Activated naive CD8-positive, alpha-beta T cell treated with anti-CD3 and anti-CD28 coated beads, Interleukin-2, amount 50 U/mL, for 24 hours (primary cell): Measurements from ENCODE around the gene UVRAG.
"Not testable (repeated sequence)": the region's sequence is repeated elsewhere in the genome, so short reads cannot be mapped to it uniquely, and the experiment has no call there.

Experiments
- ATAC-seq: fragments of 150-1000 bp; cut with Tn5 transposase; one replicate; pipeline ENCODE4 v1.10.0; 2021
- DNase-seq: peaks from one replicate; pipeline ENCODE4 v3.0.0; 2021
- H3K27ac Mint-ChIP-seq: one replicate; pipeline ENCODE4 v1.8.0; 2021; ENCODE audit warnings: mild to moderate bottlenecking, mixed read lengths
- H3K27me3 Mint-ChIP-seq: one replicate; pipeline ENCODE4 v1.8.0; 2021; ENCODE audit warnings: mixed read lengths
- H3K36me3 Mint-ChIP-seq: one replicate; pipeline ENCODE4 v1.8.0; 2021; ENCODE audit warnings: low read depth, mixed read lengths
- H3K4me1 Mint-ChIP-seq: one replicate; pipeline ENCODE4 v1.8.0; 2021; ENCODE audit warnings: mixed read lengths
- H3K4me3 Mint-ChIP-seq: one replicate; pipeline ENCODE4 v1.8.0; 2021; ENCODE audit warnings: mild to moderate bottlenecking, moderate library complexity, mixed read lengths
- H3K9me3 Mint-ChIP-seq: one replicate; pipeline ENCODE4 v1.8.0; 2021; ENCODE audit warnings: mixed read lengths

UVRAG gene

DNA sequence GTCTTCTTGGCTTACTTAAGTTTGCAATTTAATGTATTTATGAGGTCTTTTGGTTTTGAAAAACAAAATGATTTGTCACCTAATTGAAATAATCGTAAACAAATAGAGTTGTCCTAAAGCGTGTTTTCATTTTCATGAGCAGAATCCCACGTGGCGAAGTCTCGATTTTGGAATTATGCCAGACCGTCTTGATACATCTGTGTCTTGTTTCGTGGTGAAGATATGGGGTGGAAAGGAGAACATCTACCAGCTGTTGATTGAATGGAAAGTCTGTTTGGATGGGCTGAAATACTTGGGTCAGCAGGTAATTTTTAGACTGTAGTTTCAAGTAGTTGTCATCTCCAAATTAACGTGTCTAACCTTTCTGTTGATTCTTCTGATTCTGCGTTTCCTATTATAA, 64.7 kb downstream of the UVRAG start:
- DNase-seq = no peak
- Mint-ChIP-seq H3K4me3 (no peak overlapping the region), H3K27ac (no peak overlapping the region), H3K27me3 (no peaks in the 10 kb centered on the region), H3K9me3 (no peaks in the 10 kb centered on the region), H3K36me3 (peaks cover 2% of the 10 kb centered on the region), H3K4me1 (peaks cover 6% of the 10 kb centered on the region)
- ATAC-seq = no peak

DNA sequence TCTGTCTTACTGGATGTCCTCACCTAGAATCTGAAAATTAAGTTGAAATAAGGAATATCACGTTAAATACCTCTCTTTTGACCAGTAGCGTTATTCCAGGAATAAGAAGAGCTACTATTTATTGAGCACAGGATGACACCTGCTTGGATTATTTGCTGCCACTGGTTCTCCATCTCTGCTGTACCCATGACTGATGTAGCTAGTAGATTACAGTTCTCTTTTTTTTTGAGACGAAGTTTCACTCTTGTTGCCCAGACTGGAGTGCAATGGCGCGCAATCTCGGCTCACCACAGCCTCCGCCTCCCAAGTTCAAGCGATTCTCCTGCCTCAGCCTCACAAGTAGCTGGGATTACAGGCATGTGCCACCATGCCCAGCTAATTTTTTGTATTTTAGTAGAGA, 65.3 kb downstream of the UVRAG start:
- not testable (repeated sequence) for H3K36me3 Mint-ChIP-seq, H3K27me3 Mint-ChIP-seq

DNA sequence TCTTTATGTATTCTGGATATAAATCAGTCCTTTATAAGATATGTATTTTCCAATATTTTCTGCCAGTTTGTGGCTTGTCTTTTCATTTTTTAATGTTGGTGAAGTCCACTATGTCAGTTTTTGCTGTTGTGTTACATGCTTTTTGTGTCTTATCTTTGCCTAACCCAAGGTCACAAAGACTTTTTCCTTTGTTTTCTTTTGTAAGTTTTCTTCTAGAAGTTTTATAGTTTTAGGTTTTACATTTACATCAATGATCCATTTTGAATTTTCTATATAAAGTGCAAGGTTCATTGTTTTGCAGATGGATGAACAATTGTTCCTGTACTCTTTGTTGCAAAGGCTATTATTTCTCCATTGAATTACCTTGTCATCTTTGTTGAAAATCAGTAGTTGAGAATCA, 69.3 kb downstream of the UVRAG start:
- no peak overlapping the region for H3K4me3 Mint-ChIP-seq
- H3K27ac Mint-ChIP-seq = no peak overlapping the region
- no peaks in the 10 kb centered on the region for H3K9me3 Mint-ChIP-seq
- no peak for DNase-seq
- peaks cover 2% of the 10 kb centered on the region for H3K36me3 Mint-ChIP-seq
- no peaks in the 10 kb centered on the region for H3K27me3 Mint-ChIP-seq
- peaks cover 8% of the 10 kb centered on the region for H3K4me1 Mint-ChIP-seq
- ATAC-seq = no peak

More for the DNA sequence above, 65.3 kb downstream of the UVRAG start:
- H3K27ac Mint-ChIP-seq, H3K4me1 Mint-ChIP-seq, H3K4me3 Mint-ChIP-seq, DNase-seq, H3K9me3 Mint-ChIP-seq, ATAC-seq: not testable (repeated sequence)

DNA sequence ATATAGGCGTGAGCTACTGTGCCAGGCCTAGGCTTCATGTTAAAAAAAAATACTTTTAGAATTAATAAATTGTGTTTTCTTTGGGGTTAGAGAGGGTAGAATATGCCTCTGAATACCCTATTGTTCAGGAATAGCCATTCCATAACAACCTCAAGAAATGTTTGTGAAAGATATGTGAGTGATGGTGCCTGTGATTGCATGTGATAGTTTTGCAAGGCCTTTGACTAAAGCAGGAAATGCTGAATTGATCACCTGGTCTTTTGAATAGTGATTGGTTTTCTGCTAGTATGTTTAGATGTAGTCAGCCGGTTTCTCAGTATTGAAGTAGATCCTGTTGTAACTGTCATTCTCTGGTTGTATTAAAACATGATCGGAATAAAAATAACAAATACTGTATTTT, 73.4 kb downstream of the UVRAG start:
- Mint-ChIP-seq H3K9me3 (no peaks in the 10 kb centered on the region), H3K27ac (no peak overlapping the region), H3K4me1 (peaks cover 34% of the 10 kb centered on the region), H3K27me3 (no peaks in the 10 kb centered on the region), H3K36me3 (peaks cover 22% of the 10 kb centered on the region), H3K4me3 (no peak overlapping the region)
- no peak for DNase-seq
- ATAC-seq = no peak

DNA sequence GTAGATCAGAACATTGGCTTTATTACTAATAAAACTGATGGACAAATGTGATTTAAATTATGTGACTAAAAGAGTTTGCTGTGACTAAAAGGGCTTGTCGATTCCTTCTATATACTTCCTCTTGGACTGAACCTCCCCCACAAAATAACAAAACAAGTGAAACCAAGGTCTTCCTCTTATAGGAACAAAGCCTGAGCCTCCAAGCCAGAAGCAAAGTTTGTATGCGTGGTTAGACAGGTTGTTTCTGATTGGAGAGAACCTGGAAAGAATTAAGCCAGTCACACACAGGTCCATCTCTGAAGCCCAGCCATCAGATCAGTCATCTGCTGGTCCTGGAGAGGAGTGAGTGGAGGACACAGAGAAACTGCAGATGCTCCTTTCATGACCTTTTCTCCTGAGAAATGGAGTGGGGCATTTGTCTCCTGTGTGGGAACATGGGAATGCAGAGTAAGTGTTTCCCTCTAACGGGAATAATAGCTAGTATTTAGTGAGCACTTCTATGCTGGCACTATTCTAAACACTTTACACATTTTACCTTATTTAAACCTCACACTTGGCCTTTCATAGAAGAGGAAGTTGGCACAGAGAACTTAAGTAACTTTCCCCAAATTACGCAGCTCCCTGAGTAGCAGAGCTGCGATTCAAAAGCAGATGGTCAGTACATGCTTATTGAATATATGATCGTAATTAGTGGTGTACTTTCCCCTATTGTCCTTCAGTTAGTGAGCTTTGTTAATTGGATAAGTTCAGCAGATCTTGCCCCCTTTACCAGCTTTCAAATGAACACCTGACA, 77.1 kb downstream of the UVRAG start:
- H3K9me3 Mint-ChIP-seq = no peaks in the 10 kb centered on the region
- H3K36me3 Mint-ChIP-seq = peaks cover 27% of the 10 kb centered on the region
- ATAC-seq = no peak
- H3K4me3 Mint-ChIP-seq = peak overlapping the region; percentile 5
- no peak for DNase-seq
- H3K27me3 Mint-ChIP-seq = no peaks in the 10 kb centered on the region
- peak overlapping the region; percentile 57 for H3K27ac Mint-ChIP-seq
- H3K4me1 Mint-ChIP-seq = peaks cover 61% of the 10 kb centered on the region

DNA sequence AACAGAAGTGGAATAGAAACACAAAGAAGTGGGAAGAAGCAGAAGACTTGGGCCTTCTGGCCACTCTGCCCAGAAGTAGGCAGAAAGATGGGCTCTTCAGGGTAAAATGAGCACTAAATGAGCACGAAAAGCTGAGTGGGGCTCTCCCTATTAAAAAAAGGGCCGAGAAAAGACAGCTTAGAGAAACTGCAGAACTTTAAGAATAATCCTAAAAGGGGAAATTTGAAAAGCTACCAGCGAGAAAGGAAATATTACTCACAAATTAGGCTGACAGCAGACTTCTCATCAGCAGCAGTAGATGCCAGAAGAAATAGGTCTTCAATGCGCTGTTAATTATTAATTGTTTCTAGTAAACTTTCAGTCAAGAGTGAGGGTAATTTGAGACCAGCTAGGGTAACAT, 78.2 kb downstream of the UVRAG start:
- DNase-seq (no peak), ATAC-seq (no peak)
- Mint-ChIP-seq H3K9me3 (no peaks in the 10 kb centered on the region), H3K27ac (peak overlapping the region; percentile 80), H3K4me1 (peaks cover 63% of the 10 kb centered on the region), H3K4me3 (no peak overlapping the region), H3K36me3 (peaks cover 27% of the 10 kb centered on the region), H3K27me3 (no peaks in the 10 kb centered on the region)

DNA sequence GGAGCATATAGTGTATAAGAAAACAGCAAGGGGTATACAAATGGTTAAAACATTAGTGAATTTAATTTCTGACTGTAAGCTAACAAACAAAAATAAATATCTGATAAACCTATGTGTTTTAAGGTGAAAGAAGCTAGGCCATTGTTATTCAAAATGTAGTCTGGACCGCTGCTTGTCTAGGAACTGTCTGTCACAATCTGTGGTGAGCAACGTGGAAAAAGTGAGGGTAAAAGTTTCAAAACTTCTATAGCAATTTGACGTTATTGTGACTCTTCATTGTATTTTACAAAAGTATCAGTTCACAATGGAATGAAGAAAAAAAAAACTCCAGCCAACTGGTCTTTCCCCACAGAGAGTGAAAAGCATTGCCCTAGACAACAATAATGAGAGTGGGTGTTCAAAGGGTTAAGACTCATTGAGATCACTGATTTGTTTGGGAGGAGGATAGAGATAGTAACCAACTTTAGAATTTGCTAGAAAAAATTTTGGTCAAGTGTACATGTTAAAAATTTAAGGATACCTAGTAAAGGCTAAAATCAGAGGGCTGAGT, 79.1 kb downstream of the UVRAG start:
- DNase-seq = no peak
- Mint-ChIP-seq H3K27ac (peak overlapping the region; percentile 80), H3K36me3 (peaks cover 27% of the 10 kb centered on the region), H3K4me3 (peak overlapping the region; percentile 10), H3K27me3 (no peaks in the 10 kb centered on the region), H3K4me1 (peaks cover 64% of the 10 kb centered on the region), H3K9me3 (no peaks in the 10 kb centered on the region)
- peak; percentile 76 for ATAC-seq

DNA sequence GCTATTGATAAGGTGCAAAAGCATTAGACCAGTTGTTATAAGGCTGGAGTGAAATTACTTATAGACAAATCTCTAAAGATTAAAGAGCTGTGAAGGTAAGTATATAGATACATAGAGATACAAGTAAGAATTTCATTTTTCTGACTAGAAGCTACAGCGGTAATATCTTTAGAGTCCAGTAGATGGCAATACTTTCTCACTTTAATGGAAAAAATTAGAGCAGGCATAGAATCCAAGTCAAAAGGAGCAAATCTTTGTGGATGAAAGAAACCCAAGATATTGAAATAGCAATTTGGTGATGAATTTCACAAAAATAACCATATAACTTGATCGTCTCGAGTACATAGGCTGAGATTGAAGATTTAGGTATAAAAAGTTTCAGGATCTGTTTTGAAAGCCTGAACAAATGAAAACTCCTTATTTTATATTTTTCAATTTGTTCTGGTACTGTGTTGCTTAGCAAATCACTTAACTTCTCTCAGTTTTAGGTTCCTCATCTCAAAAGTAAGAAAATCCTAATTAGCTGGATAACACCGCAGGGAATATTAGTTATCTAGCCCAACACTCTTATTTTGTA, 81.9 kb downstream of the UVRAG start:
- no peaks in the 10 kb centered on the region for H3K9me3 Mint-ChIP-seq

DNA sequence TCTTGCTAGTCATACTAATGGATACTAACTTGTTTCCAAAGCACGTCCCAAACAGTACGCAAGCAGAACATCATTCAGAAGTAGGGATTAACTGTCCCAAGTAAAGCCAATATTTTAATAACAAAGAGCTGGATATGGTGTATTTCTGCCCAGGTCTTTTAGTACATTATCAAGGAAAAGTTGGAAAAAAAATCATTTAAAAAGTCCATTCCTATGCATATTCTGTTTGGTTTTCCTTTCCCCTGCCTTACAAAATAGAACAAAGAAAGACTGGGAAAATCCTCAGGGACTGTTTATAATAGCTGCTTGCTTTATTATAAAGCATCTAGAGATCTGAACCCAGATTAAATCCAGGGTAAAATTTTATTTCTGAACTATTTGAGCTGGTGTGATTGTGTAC, 83.9 kb downstream of the UVRAG start:
- Mint-ChIP-seq H3K4me1 (peaks cover 34% of the 10 kb centered on the region), H3K27me3 (no peaks in the 10 kb centered on the region), H3K4me3 (no peak overlapping the region), H3K36me3 (peaks cover 5% of the 10 kb centered on the region), H3K9me3 (no peaks in the 10 kb centered on the region), H3K27ac (no peak overlapping the region)
- no peak for ATAC-seq
- no peak for DNase-seq

More for the DNA sequence above, 81.9 kb downstream of the UVRAG start:
- H3K27ac Mint-ChIP-seq = no peak overlapping the region
- peak; percentile 17 for ATAC-seq
- H3K36me3 Mint-ChIP-seq = peaks cover 15% of the 10 kb centered on the region
- peaks cover 50% of the 10 kb centered on the region for H3K4me1 Mint-ChIP-seq
- DNase-seq = no peak
- H3K4me3 Mint-ChIP-seq = no peak overlapping the region
- H3K27me3 Mint-ChIP-seq = no peaks in the 10 kb centered on the region

DNA sequence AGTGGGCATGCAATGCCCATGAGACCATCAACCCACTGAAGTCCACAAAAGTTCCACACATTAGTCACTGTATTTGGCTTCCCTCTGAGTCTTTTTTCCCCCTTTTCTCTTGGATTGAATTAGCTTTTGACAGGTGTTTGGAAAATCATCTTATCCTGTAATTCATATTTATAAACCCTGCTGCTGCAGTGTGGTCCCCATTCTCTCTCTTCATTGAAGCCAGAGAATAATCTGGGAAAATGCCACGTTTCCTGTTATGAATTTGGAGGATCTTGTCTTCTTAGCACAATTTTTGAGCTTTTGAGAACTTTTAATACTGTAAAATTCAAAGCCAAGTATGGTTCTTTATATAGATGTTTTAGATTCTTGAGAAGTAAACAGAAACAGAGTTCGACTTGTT, 84.8 kb downstream of the UVRAG start:
- ATAC-seq = no peak
- H3K36me3 Mint-ChIP-seq = peaks cover 2% of the 10 kb centered on the region
- DNase-seq = no peak
- H3K27me3 Mint-ChIP-seq = no peaks in the 10 kb centered on the region
- no peak overlapping the region for H3K27ac Mint-ChIP-seq
- H3K4me3 Mint-ChIP-seq = no peak overlapping the region
- H3K9me3 Mint-ChIP-seq = no peaks in the 10 kb centered on the region
- peaks cover 25% of the 10 kb centered on the region for H3K4me1 Mint-ChIP-seq

DNA sequence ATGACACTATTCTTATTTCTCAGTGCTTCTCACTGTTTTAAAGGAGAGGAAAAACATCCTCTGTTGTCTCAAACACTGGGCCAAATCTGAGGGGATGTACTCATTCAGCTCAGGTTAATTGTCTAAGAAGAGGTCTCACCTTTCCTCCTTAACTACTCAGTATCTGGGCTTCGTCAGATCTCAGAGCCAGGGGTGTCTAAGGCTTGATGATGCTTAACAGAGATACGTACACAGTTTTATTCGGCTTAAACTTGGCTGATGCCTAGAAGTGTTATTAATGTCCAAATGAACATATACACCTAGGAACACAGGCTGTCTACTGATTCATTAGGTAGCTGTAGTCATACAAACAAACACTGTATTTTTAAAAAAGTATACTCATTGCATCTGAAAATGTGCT, 85.8 kb downstream of the UVRAG start:
- Mint-ChIP-seq H3K4me3 (no peak overlapping the region), H3K36me3 (peaks cover 11% of the 10 kb centered on the region), H3K9me3 (no peaks in the 10 kb centered on the region), H3K4me1 (peaks cover 18% of the 10 kb centered on the region), H3K27ac (no peak overlapping the region), H3K27me3 (no peaks in the 10 kb centered on the region)
- no peak for ATAC-seq
- DNase-seq = no peak

DNA sequence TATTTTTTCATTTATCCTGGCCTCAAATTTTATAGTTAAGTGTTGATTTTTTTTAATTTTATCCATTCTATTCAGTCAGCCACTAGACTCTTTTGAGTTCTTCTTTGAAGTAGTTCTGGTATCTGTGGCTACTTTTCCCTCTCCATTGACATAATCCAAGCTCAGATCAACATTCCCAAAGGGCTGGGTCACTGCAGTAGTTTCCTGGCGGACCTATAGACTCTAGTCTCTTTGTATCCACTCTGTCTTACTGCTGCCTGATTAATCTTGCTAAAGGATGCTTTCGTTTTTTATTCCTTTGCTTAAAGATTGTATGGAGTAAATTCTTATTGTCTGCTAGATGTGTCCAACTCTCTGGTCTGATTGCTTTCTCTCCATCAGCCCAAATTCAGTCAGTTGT, 87.6 kb downstream of the UVRAG start:
- no peak for ATAC-seq
- DNase-seq = no peak
- H3K36me3 Mint-ChIP-seq = peaks cover 10% of the 10 kb centered on the region
- H3K4me1 Mint-ChIP-seq = peaks cover 17% of the 10 kb centered on the region
- no peaks in the 10 kb centered on the region for H3K9me3 Mint-ChIP-seq
- no peaks in the 10 kb centered on the region for H3K27me3 Mint-ChIP-seq
- H3K4me3 Mint-ChIP-seq = no peak overlapping the region
- no peak overlapping the region for H3K27ac Mint-ChIP-seq

DNA sequence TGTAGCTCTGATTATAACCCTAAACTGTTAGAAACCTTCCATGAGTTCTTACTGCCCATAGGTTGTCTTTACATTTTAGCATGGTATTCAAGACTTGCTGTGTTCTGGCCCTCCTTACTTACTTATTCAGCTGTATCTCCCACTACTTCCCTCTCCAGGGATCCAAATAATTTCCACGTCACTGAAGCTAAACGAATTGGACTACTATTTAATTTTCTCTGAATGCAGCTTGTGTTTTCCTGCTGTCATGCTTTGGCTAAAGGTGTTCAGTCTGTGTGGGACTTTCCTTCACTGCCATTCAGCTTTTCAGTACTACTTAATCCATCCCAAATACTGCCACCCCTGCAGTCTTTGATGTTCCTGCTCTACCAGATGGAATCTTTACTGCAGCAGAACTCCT, 88.3 kb downstream of the UVRAG start:
- ATAC-seq (no peak), DNase-seq (no peak)
- no peaks in the 10 kb centered on the region for H3K9me3 Mint-ChIP-seq
- H3K4me1 Mint-ChIP-seq = peaks cover 22% of the 10 kb centered on the region
- no peak overlapping the region for H3K27ac Mint-ChIP-seq
- H3K4me3 Mint-ChIP-seq = no peak overlapping the region
- H3K27me3 Mint-ChIP-seq = no peaks in the 10 kb centered on the region
- peaks cover 12% of the 10 kb centered on the region for H3K36me3 Mint-ChIP-seq

DNA sequence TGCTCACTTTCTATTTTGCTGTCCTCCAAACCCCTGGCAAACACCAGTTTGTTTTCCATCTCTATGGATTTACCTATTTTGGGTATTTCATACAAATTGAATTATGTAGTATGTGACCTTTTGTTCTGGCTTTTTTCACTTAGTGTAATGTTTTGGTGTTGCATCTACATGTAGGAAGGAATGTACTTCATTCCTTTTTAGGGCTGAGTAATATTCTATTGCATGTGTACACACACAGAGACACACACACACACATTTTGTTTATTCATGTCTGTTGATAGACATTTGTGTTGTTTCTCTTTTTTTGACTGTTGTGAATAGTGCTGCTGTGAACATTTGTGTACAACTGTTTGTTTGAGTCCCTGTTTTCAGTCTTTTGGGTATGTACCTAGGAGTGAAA, 90.4 kb downstream of the UVRAG start:
- DNase-seq = no peak
- H3K36me3 Mint-ChIP-seq = peaks cover 12% of the 10 kb centered on the region
- peaks cover 38% of the 10 kb centered on the region for H3K4me1 Mint-ChIP-seq
- H3K27me3 Mint-ChIP-seq = no peaks in the 10 kb centered on the region
- H3K27ac Mint-ChIP-seq = no peak overlapping the region
- no peak overlapping the region for H3K4me3 Mint-ChIP-seq
- no peak for ATAC-seq
- H3K9me3 Mint-ChIP-seq = no peaks in the 10 kb centered on the region

DNA sequence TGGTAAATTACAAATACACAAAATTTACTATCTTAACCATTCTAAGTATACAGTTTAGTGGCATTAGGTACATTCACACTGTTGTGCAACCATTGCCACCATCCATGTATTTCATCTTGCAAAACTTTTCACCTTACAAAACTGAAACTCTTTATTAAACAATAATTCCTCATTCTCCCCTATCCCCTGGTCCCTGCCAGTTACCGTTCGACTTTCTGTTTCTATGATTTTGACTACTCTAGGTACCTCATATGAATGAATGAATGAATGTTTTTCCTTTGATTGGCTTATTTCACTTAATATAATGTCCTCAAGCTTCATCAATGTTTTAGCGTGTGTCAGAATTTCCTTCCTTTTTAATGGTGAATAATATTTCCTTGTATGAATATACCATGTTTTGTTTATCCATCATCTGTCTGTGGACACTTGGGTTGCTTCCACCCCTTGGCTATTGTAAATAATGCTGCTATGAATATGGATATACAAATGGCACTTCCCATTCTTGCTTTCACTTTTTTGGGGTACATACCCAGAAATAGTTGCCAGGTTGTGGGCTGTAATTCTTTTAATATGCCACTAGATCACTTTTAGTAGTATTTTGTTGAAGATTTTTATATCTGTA, 93.0 kb downstream of the UVRAG start:
- peak overlapping the region; percentile 58 for H3K27ac Mint-ChIP-seq
- DNase-seq (no peak), ATAC-seq (no peak)
- H3K4me3 Mint-ChIP-seq = no peak overlapping the region
- H3K27me3 Mint-ChIP-seq = no peaks in the 10 kb centered on the region
- H3K4me1 Mint-ChIP-seq = peaks cover 35% of the 10 kb centered on the region
- H3K9me3 Mint-ChIP-seq = no peaks in the 10 kb centered on the region
- H3K36me3 Mint-ChIP-seq = peaks cover 29% of the 10 kb centered on the region
